ENCODE data around the gene TGFB1I1. TPM values are rescaled to one million over a fixed set of nuclear protein-coding genes. Genes with fewer than 3 reads are reported as not detected.

The TGFB1I1 gene
- total RNA-seq, 8 experiments from 2014 or later, result 0.87 to 18.3 (median 3.0) TPM

- WGBS, 10 experiments, result 52 to 100% (median 100%) methylated on average over 1 to 6 of the region's 17 CpGs; no CpG with 5 or more reads in 3 of the 10 experiments
- ATAC-seq (replicated peaks in 6 of 8), result no peak
- H3K27ac ChIP-seq, result no peak overlapping the region
- no peak overlapping the region for H3K4me3 ChIP-seq
- peaks cover 10 to 21% of the 10 kb centered on the region in 2 donors for H3K4me1 ChIP-seq (replicated peaks in 1 of 2)
- in situ Hi-C loops (cut with MboI; ENCODE audit: low pct_unique_long_range_greater_than_20kb in 2 of 9, low sequenced_read_pairs in 9 of 9, unreplicated experiment in 9 of 9), result loop anchor here in 3 of 9 experiments (25.0 kb wide), 2 partner anchors 389 to 511 kb away; partner anchors contain the start of genes SETD1A (in 2 of the 3) and ZNF267 (in 1 of the 3)
Measured at GRCh38 chr16:31473264-31473984, 1.5 kb downstream of the TGFB1I1 start.

DNA sequence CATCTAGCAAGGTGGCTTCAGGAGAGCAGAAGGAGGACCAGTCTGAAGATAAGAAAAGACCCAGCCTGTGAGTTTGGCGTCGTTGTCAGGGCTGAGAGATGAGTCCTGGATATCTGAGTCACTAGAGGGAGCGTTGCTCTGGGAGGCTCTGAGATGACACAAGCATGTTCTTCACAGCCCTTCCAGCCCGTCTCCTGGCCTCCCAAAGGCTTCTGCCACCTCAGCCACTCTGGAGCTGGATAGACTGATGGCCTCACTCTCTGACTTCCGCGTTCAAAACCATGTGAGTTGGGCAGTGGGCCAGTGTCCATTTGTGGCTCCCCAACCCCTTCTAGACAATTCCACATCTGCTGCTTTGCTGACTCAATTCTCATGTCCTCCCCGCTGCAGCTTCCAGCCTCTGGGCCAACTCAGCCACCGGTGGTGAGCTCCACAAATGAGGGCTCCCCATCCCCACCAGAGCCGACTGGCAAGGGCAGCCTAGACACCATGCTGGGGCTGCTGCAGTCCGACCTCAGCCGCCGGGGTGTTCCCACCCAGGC is 2.3 kb downstream of the TGFB1I1 start:
- H3K4me3 ChIP-seq, result no peak overlapping the region
- in situ Hi-C loops (cut with MboI; ENCODE audit: low pct_unique_long_range_greater_than_20kb in 2 of 9, low sequenced_read_pairs in 9 of 9, unreplicated experiment in 9 of 9), result loop anchor here in 3 of 9 experiments (25.0 kb wide), 2 partner anchors 388 to 512 kb away; partner anchors contain the start of genes SETD1A (in 2 of the 3) and ZNF267 (in 1 of the 3)
- peaks cover 10 to 21% of the 10 kb centered on the region in 2 donors for H3K4me1 ChIP-seq (replicated peaks in 1 of 2)
- WGBS, 10 experiments, result 50 to 84% (median 69%) methylated on average over 1 to 6 of the region's 12 CpGs; no CpG with 5 or more reads in 2 of the 10 experiments
- no peak overlapping the region for H3K27ac ChIP-seq
- peak in 3 of 8 experiments; percentile 44 to 57 (median 46) for ATAC-seq (replicated peaks in 6 of 8)

DNA sequence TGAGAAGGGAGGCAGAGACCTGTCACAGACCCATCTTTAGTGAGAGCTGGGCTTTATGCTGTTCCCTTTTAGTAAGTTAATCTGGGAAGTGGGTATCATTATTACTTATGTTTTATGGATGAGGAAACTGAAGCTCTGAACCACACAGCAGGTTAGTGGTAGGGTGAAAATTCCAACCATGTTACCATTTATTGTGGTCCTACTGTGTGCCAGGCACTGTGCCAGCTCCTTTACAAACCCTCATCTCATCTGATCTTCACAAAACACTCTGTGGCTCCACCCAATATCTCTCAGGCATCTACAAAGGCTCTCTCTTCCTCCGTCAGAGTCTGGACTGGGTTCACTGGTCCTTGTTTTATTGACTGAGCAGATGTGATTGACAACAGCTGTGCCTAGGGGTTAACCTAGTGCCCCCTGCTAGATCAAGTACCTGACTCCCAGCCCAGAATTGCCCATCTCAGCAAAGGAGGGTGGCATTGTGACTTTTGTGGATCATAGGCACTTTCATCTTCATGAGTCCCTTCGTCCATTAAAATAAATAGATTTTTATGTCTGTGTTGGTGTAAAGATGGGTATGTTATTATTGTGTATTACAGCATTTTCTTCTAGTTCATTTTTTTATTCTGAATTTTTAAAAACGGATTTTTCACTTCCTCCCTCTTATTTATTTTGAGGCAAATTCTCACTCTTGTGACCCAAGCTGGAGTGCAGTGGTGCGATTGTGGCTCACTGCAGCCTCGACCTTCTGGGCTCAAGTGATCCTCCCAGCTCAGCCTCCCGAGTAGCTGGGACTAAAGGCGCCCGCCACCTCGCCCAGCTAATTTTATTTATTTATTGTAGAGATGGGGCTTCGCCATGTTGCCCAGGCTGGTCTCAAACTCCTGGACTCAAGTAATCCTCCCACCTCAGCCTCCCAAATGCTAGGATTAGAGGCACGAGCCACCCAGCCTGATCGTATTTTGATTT is 3.1 kb downstream of the TGFB1I1 start:
- WGBS, 10 experiments, result 70 to 98% (median 87%) methylated on average over 2 to 11 of the region's 12 CpGs; no CpG with 5 or more reads in 1 of the 10 experiments
- ATAC-seq (replicated peaks in 6 of 8), result no peak
- in situ Hi-C loops (cut with MboI; ENCODE audit: low pct_unique_long_range_greater_than_20kb in 2 of 9, low sequenced_read_pairs in 9 of 9, unreplicated experiment in 9 of 9), result loop anchor here in 3 of 9 experiments (25.0 kb wide), 2 partner anchors 387 to 513 kb away; partner anchors contain the start of genes SETD1A (in 2 of the 3) and ZNF267 (in 1 of the 3)
- Histone ChIP-seq H3K4me3 (no peak overlapping the region), H3K4me1 (replicated peaks in 1 of 2) (peaks cover 10 to 21% of the 10 kb centered on the region in 2 donors), H3K27ac (no peak overlapping the region)

DNA sequence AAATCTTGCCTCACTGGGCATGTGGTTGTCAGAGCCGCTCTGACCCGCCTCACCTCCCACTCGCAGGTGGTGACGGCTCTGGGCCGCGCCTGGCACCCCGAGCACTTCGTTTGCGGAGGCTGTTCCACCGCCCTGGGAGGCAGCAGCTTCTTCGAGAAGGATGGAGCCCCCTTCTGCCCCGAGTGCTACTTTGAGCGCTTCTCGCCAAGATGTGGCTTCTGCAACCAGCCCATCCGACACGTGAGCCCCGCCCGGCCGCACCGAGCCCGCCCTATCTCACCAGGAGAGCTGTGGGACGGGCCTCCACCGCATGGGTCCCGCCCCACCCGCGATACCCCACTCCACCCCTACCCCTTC is 4.0 kb downstream of the TGFB1I1 start:
- in situ Hi-C loops (cut with MboI; ENCODE audit: low pct_unique_long_range_greater_than_20kb in 2 of 9, low sequenced_read_pairs in 9 of 9, unreplicated experiment in 9 of 9), result no loop called here
- peaks cover 10 to 20% of the 10 kb centered on the region in 2 donors for H3K4me1 ChIP-seq (replicated peaks in 1 of 2)
- ATAC-seq (replicated peaks in 6 of 8), result no peak
- H3K27ac ChIP-seq, result no peak overlapping the region
- WGBS, 10 experiments, result 20 to 27% methylated on average over 2 to 7 of the region's 26 CpGs; no CpG with 5 or more reads in 8 of the 10 experiments
- H3K4me3 ChIP-seq, result peak overlapping the region in 2 of 5 donors; percentile 27 to 32

DNA sequence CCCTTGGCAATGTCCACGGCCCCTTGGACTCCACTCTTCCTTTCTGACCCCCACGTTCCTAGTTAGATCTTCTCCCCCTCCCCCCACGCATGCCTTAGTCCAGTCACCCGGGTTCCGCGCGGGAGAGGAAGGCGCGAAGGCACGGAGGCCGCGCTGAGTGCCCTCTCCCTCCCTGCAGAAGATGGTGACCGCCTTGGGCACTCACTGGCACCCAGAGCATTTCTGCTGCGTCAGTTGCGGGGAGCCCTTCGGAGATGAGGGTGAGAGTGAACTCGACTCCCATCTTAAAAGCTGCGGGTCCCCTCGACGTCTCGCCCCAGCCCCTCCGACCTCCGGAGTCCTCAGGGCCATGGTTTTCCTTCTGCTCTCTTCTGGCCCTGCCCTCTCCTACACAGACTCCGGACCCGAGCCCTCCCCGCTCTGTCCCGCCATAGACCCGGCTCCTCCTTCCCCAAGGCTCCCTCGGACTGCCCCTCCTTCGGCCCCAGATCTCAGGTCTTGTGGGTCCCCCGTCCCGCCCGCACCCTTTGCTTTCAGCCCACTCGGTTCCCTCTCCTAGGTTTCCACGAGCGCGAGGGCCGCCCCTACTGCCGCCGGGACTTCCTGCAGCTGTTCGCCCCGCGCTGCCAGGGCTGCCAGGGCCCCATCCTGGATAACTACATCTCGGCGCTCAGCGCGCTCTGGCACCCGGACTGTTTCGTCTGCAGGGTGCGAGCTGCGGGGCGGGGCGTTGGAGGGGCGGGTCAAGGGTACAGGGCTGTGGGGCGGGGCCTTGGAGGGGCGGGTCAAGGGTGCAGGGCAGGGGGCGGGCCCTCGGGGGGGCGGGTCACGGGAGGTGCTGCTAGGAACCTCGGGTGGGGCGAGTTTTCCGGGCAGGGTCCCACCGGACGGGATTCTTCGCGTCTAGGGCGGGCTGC is 4.6 kb downstream of the TGFB1I1 start:
- Histone ChIP-seq H3K4me3 (peak overlapping the region in 4 of 5 donors; percentile 15 to 32 (median 27)), H3K4me1 (replicated peaks in 1 of 2) (peaks cover 3 to 13% of the 10 kb centered on the region in 2 donors), H3K27ac (no peak overlapping the region)
- WGBS, 10 experiments, result 0 to 80% (median 7%) methylated on average over 1 to 3 of the region's 68 CpGs; no CpG with 5 or more reads in 7 of the 10 experiments
- ATAC-seq (replicated peaks in 6 of 8), result peak in 5 of 8 experiments; percentile 24 to 54 (median 36)
- in situ Hi-C loops (cut with MboI; ENCODE audit: low pct_unique_long_range_greater_than_20kb in 2 of 9, low sequenced_read_pairs in 9 of 9, unreplicated experiment in 9 of 9), result no loop called here

GRCh38 chr16:31477220-31478216 is 5.6 kb downstream of the TGFB1I1 start:
- Histone ChIP-seq H3K4me3 (peak overlapping the region in 4 of 5 donors; percentile 11 to 32 (median 21)), H3K4me1 (replicated peaks in 1 of 2) (peaks cover 0 to 13% of the 10 kb centered on the region in 2 donors), H3K27ac (peak overlapping the region in 1 of 2 donors; percentile 45)
- ATAC-seq (replicated peaks in 6 of 8), result peak in 5 of 8 experiments; percentile 25 to 56 (median 45)
- WGBS, 10 experiments, result 5 to 88% (median 18%) methylated on average over 1 to 22 of the region's 67 CpGs; no CpG with 5 or more reads in 4 of the 10 experiments
- in situ Hi-C loops (cut with MboI; ENCODE audit: low pct_unique_long_range_greater_than_20kb in 2 of 9, low sequenced_read_pairs in 9 of 9, unreplicated experiment in 9 of 9), result no loop called here

GRCh38 chr16:31478956-31479355 is 7.0 kb downstream of the TGFB1I1 start:
- in situ Hi-C loops (cut with MboI; ENCODE audit: low pct_unique_long_range_greater_than_20kb in 2 of 9, low sequenced_read_pairs in 9 of 9, unreplicated experiment in 9 of 9), result no loop called here
- H3K4me3 ChIP-seq, result no peak overlapping the region
- no peak for ATAC-seq (replicated peaks in 6 of 8)
- H3K4me1 ChIP-seq (replicated peaks in 1 of 2), result peaks cover 0 to 13% of the 10 kb centered on the region in 2 donors
- 20 to 86% (median 71%) methylated on average over 1 to 2 of the region's 3 CpGs; no CpG with 5 or more reads in 3 of the 10 experiments for WGBS, 10 experiments
- H3K27ac ChIP-seq, result no peak overlapping the region

GRCh38 chr16:31479751-31480150 is 7.8 kb downstream of the TGFB1I1 start:
- Histone ChIP-seq H3K4me3 (no peak overlapping the region), H3K27ac (no peak overlapping the region), H3K4me1 (replicated peaks in 1 of 2) (peaks cover 0 to 17% of the 10 kb centered on the region in 2 donors)
- no peak for ATAC-seq (replicated peaks in 6 of 8)
- WGBS, 10 experiments, result 37 to 100% (median 80%) methylated on average over 1 to 7 of the region's 9 CpGs; no CpG with 5 or more reads in 3 of the 10 experiments
- in situ Hi-C loops (cut with MboI; ENCODE audit: low pct_unique_long_range_greater_than_20kb in 2 of 9, low sequenced_read_pairs in 9 of 9, unreplicated experiment in 9 of 9), result no loop called here

DNA sequence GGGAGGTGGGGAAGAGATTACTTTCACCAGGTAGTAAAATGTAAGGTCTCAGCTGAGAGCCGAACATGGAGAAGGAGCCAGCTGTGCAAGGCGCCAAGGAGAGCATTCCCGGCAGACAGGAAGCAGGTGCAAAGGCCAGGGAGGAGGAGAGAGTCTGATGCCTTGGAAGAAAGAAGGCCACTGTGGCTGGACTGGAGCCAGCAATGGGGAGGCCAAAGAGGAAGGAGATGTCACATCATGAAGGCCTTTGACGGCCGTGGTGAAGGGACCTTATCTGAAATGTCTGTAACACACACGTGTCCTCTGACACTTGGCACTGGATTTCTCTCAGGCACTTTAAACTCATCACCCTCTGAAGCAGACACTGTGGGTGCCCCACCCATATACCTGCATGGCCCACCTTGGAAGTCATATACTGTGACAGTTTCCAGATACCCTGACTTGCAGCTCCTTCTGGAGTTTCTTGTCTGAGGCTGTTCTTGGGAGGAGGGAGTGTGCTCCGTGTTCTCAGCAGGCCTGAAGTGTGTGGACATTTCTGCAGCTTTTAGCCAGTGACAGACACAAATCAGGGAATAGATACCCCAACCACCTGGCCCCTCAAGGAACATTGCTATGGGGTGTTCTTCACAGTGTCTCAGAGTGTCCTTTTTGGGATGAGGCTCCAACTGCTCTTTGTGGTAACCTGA is 9.0 kb downstream of the TGFB1I1 start:
- ATAC-seq (replicated peaks in 6 of 8), result no peak
- 0 to 100% (median 69%) methylated on average over 1 to 6 of the region's 7 CpGs; no CpG with 5 or more reads in 2 of the 10 experiments for WGBS, 10 experiments
- Histone ChIP-seq H3K27ac (no peak overlapping the region), H3K4me3 (no peak overlapping the region), H3K4me1 (replicated peaks in 1 of 2) (peaks cover 0 to 18% of the 10 kb centered on the region in 2 donors)
- in situ Hi-C loops (cut with MboI; ENCODE audit: low pct_unique_long_range_greater_than_20kb in 2 of 9, low sequenced_read_pairs in 9 of 9, unreplicated experiment in 9 of 9), result no loop called here

- peaks cover 0 to 6% of the 10 kb centered on the region in 2 donors for H3K4me1 ChIP-seq (replicated peaks in 1 of 2)
- no peak within 1 kb of the TSS for H3K27ac ChIP-seq
- no peak for ATAC-seq (replicated peaks in 6 of 8)
- WGBS, 10 experiments, result 93 to 100% methylated on average over 2 of the region's 4 CpGs; no CpG with 5 or more reads in 8 of the 10 experiments
- H3K4me3 ChIP-seq, result no peak within 1 kb of the TSS
- in situ Hi-C loops (cut with MboI; ENCODE audit: low pct_unique_long_range_greater_than_20kb in 2 of 9, low sequenced_read_pairs in 9 of 9, unreplicated experiment in 9 of 9), result no loop called here
Measured at GRCh38 chr16:31483081-31483480, 11.1 kb downstream of the TGFB1I1 start, which contains the start of gene SLC5A2. Gene SLC5A2, plus strand, starts transcription at chr16:31483123. Its CDS starts 14 bp downstream, at chr16:31483137.
